Measurements from ENCODE around the gene SAMD5. TPM values are rescaled to one million over a fixed set of nuclear protein-coding genes. Genes with fewer than 3 reads are reported as not detected.

SAMD5 gene
- total and polyA plus RNA-seq, 10 of the 15 experiments (the other 5 are each of a cell fraction or from before 2014, with no cell fraction given) = 0.01 to 0.23 (median 0.05) TPM; not detected in 5

GRCh38 chr6:147554281-147554680, 45.8 kb downstream of the SAMD5 start:
- POLR2A ChIA-PET = no interaction called here
- intact Hi-C loops (cut with micrococcal nuclease; ENCODE audit: unreplicated experiment) = no loop called here

More at GRCh38 chr6:147554281-147554680, 45.8 kb downstream of the SAMD5 start:
- ATAC-seq = no peak
- RAD21 ChIA-PET (ENCODE audit: unreplicated experiment) = no interaction called here
- no peak for TF ChIP-seq ELK1 (IDR thresholded peaks at IDR 0.05; ENCODE audit: low read depth, low read length)
- TF ChIP-seq SMAD5 (IDR thresholded peaks at IDR 0.05; ENCODE audit: low read depth) = no peak
- no peak for TF ChIP-seq SKIL (IDR thresholded peaks at IDR 0.05; ENCODE audit: low read depth, poor library complexity, severe bottlenecking)
- Histone ChIP-seq H2AFZ (ENCODE audit: control insufficient read depth, low read depth, low read length) (no peak overlapping the region), H3K4me2 (ENCODE audit: control insufficient read depth, insufficient read depth) (no peak overlapping the region), H3K27me3 (replicated peaks in 1 of 2; ENCODE audit: control insufficient read depth in 2 of 2, insufficient read depth in 2 of 2, low read length in 1 of 2) (no peaks in the 10 kb centered on the region), H3K9me3 (replicated peaks; ENCODE audit: control insufficient read depth, insufficient read depth, low read length) (no peaks in the 10 kb centered on the region), H3K79me2 (ENCODE audit: control insufficient read depth, insufficient read depth, low read length) (no peaks in the 10 kb centered on the region), H3K4me3 (no peak overlapping the region), H3K4me1 (ENCODE audit: control insufficient read depth, insufficient read depth, low read length) (no peaks in the 10 kb centered on the region), H3K36me3 (ENCODE audit: control insufficient read depth in 2 of 2, insufficient read depth in 2 of 2, low read length in 1 of 2) (no peaks in the 10 kb centered on the region), H3K27ac (ENCODE audit: control insufficient read depth, insufficient read depth) (no peak overlapping the region), H4K20me1 (ENCODE audit: control insufficient read depth, insufficient read depth) (no peaks in the 10 kb centered on the region), H3K9ac (ENCODE audit: control insufficient read depth, insufficient read depth, low read length) (no peak overlapping the region)
- in situ Hi-C loops (cut with MboI) = no loop called here
- no peak for DNase-seq (ENCODE audit: low read depth, low spot score)
- no peak for FAIRE-seq
- 65% methylated on average over 4 of the region's 4 CpGs for WGBS (ENCODE audit: insufficient coverage, insufficient replicate concordance, low lambda C conversion rate, missing lambda C conversion rate)
- CTCF ChIA-PET = no interaction called here
- no TSS peak for BruUV-seq (replicated peaks)
- SMC1A ChIA-PET (ENCODE audit: uncharacterized antibody, unreplicated experiment) = no interaction called here
